ENCODE results near the gene RPL10A. TPM values are rescaled to one million over a fixed set of nuclear protein-coding genes. Genes with fewer than 3 reads are reported as not detected.

RPL10A gene
- total and polyA plus RNA-seq, 2 of the 13 experiments (the other 11 are each of a cell fraction or from before 2014, with no cell fraction given) = 1,854 to 2,726 TPM

- TF ChIP-seq, protein P1, sequence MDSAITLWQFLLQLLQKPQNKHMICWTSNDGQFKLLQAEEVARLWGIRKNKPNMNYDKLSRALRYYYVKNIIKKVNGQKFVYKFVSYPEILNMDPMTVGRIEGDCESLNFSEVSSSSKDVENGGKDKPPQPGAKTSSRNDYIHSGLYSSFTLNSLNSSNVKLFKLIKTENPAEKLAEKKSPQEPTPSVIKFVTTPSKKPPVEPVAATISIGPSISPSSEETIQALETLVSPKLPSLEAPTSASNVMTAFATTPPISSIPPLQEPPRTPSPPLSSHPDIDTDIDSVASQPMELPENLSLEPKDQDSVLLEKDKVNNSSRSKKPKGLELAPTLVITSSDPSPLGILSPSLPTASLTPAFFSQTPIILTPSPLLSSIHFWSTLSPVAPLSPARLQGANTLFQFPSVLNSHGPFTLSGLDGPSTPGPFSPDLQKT (CRISPR knock-in tag; IDR thresholded peaks at IDR 0.05; ENCODE audit: borderline replicate concordance) = no peak
- TF ChIP-seq, protein P2, sequence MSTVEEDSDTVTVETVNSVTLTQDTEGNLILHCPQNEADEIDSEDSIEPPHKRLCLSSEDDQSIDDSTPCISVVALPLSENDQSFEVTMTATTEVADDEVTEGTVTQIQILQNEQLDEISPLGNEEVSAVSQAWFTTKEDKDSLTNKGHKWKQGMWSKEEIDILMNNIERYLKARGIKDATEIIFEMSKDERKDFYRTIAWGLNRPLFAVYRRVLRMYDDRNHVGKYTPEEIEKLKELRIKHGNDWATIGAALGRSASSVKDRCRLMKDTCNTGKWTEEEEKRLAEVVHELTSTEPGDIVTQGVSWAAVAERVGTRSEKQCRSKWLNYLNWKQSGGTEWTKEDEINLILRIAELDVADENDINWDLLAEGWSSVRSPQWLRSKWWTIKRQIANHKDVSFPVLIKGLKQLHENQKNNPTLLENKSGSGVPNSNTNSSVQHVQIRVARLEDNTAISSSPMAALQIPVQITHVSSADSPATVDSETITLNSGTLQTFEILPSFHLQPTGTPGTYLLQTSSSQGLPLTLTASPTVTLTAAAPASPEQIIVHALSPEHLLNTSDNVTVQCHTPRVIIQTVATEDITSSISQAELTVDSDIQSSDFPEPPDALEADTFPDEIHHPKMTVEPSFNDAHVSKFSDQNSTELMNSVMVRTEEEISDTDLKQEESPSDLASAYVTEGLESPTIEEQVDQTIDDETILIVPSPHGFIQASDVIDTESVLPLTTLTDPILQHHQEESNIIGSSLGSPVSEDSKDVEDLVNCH (CRISPR knock-in tag; IDR thresholded peaks at IDR 0.05) = no peak
- TF ChIP-seq ZEB1 (IDR thresholded peaks at IDR 0.05; ENCODE audit: insufficient replicate concordance, low read depth) (no peak), RERE (CRISPR knock-in tag; IDR thresholded peaks at IDR 0.05; ENCODE audit: low read depth) (peak; percentile 43; the same call in 1 of the 2 replicates), TEAD3 (CRISPR knock-in tag; optimal IDR thresholded peaks at IDR 0.05; ENCODE audit: borderline replicate concordance) (peak; percentile 50), ZNF550 (CRISPR knock-in tag; IDR thresholded peaks at IDR 0.05; ENCODE audit: borderline replicate concordance) (peak; percentile 88), SMYD3 (CRISPR knock-in tag; IDR thresholded peaks at IDR 0.05) (no peak; the same call in 1 of the 2 replicates), STAG1 (CRISPR knock-in tag; IDR thresholded peaks at IDR 0.05) (no peak), IKZF4 (CRISPR knock-in tag; IDR thresholded peaks at IDR 0.05; ENCODE audit: borderline replicate concordance, low read depth, not compliant biosample characterization) (peak; percentile 78), ZBED4 (CRISPR knock-in tag; IDR thresholded peaks at IDR 0.05; ENCODE audit: borderline replicate concordance) (0 out of 2 replicates have a peak, but pooled peaks have one; percentile 28), MED13 (CRISPR knock-in tag; IDR thresholded peaks at IDR 0.05) (peak; percentile 80), HDAC1 (CRISPR knock-in tag; IDR thresholded peaks at IDR 0.05) (no peak)
Measured at GRCh38 chr6:35497571-35498421, 29.6 kb downstream of the RPL10A start (continued).
